CD4-positive, alpha-beta T cell treated with Interleukin-17A for 1 hour (primary cell): ENCODE data around the gene PDGFD.

Experiments
- DNase-seq: peaks from one replicate; pipeline ENCODE4 v3.0.0-alpha.2; 2020

The PDGFD gene

DNA sequence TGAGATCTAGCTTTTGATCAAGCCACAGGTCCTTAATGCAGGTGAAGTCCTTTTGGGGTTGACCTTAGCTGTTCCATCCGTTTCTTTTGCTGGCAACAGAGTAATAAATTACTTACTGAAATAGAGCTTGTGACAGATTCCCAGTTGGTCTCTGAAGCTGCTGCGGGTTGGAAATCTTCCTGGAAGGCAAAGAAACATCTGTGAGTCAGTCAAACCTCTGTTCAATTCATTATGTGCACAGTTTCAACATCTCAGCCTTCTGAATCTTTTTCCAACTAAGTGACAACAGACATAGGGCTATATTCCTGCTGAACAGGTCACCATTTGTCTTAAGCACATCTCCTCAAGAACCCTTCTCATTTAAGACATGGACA is 216.4 kb downstream of the PDGFD start:
- no peak for DNase-seq

DNA sequence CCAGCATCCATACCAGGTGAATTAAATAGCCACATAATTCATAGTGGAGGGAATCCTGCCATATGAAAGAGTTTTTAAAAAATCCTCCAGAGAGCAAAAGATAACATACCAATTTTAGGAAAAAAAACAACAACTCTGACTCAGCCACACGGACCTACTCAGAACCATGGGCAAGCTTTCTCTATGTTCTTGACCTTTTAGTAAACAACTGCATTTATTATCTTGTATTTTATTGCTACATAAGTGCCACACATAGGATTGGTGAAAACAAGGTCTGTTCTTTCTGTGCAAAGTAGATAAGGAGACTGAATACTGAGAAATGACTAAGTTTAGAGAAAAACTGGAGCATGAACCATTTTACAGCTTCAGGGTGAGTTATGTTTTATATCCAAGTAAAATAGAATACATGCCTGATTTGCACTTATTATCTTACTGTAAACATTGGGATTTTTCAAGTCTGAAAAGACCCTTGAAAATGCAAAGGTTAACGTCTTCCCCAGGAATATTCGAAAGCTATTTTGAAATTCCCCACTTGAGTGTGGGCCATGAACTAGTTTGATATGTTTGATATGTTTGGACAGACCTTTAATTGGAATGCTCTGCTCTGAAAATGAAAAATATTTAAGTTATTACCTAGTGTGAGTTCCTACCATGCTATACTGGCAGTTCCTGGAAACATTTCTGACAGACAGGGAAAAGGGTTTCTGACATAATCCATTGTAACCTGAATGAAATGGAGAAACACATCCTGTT is 217.0 kb downstream of the PDGFD start:
- DNase-seq = no peak

- no peak for DNase-seq
These were observed 219.6 kb downstream of the PDGFD start for GRCh38 chr11:103944251-103944940.

DNA sequence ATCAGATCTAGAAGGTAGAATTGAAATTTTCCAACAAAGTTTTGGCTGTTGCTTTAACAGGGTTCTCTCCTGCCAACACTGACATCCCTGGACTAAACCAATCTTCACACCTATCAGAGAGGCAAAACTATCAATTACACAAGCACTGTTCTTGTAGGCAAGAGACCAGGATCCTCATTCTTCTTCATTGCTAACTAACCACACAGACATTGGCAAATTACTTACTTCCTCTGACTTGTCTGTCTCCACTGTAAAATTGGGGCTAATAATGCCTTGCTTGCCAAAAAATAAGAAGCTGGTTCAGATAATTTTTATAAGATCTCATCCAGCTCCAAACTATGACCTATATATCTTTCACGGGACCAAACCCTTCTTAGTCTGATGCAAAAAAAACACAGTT is 221.3 kb downstream of the PDGFD start:
- no peak for DNase-seq

DNA sequence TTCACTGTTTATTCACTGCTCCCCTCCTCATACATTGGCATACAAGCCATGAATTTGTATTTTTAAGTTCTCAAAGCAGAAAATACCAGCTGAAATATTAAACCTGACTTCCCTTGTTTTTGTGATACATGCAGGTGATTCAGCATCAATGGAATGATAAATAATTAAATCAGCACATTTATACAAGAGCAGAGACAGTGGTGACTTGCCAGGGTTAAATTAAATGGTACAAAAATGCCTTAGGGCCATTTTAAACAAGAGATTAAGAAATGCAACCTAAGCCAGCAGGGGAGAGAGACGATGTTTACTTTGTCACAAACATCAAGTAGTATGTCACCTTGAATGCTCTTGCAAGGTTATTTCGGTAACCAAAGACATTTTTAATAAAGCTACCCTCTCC is 223.4 kb downstream of the PDGFD start:
- no peak for DNase-seq

GRCh38 chr11:103939694-103940093 is 224.3 kb downstream of the PDGFD start:
- DNase-seq = no peak

GRCh38 chr11:103936059-103936458 is 227.9 kb downstream of the PDGFD start:
- no peak for DNase-seq

GRCh38 chr11:103935219-103935618 is 228.7 kb downstream of the PDGFD start:
- no peak for DNase-seq

DNA sequence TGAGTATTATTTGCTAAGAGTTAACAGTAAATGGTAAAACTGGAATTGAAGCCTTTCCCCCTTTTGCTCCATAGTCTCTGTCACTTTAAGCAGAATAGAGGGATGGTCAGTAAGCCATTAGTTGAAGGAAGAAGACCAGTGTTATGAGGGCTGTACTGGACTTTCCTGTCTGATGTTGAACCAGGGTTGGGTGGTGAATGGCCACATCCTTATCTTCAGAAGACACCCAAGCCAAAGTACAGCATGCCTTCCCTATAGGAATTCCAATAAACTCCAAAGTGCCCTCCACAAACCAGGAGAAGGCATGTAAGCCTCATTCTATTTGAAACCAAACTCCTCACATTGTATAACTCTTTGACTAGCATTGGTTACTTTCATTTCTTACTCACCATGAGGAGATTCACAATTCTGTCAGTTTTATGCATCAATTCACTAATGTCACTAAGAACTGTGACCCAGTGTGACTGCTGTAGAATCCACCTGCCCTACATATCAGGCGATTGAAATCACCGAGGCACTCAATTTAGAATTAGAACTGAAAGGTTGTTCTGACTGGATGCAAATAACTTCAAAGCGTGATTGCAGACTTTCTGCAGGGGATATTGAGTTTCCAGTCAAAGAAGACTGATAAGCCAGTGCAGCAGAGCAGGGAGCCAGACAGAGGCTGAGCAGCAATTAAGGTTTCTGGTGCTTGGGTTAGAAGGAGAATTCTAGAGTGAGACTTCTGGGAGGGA is 234.6 kb downstream of the PDGFD start:
- DNase-seq = no peak

- DNase-seq = no peak
These were observed 235.2 kb downstream of the PDGFD start for GRCh38 chr11:103928802-103929161.

GRCh38 chr11:103928040-103928801 is 235.7 kb downstream of the PDGFD start:
- no peak for DNase-seq

GRCh38 chr11:103927535-103927934 is 236.4 kb downstream of the PDGFD start:
- no peak for DNase-seq

DNA sequence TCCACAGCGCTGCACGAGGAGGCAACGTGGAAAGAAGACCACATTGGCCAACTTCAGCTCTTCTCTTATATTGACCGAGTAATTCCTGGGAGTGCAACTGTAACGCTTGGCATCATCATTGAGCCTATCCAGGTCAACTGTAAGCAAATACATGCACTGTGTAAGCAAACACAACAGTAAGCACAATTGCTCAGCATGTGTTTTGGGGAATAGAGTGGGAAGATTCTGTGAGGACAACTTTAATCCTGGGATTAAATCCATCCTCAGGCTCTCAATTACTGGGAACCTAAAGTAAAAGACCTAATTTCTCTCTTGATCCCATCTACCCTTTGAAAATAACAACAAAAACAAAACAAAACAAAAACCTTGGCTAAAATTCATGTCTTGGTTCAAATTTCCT is 237.0 kb downstream of the PDGFD start:
- no peak for DNase-seq

DNA sequence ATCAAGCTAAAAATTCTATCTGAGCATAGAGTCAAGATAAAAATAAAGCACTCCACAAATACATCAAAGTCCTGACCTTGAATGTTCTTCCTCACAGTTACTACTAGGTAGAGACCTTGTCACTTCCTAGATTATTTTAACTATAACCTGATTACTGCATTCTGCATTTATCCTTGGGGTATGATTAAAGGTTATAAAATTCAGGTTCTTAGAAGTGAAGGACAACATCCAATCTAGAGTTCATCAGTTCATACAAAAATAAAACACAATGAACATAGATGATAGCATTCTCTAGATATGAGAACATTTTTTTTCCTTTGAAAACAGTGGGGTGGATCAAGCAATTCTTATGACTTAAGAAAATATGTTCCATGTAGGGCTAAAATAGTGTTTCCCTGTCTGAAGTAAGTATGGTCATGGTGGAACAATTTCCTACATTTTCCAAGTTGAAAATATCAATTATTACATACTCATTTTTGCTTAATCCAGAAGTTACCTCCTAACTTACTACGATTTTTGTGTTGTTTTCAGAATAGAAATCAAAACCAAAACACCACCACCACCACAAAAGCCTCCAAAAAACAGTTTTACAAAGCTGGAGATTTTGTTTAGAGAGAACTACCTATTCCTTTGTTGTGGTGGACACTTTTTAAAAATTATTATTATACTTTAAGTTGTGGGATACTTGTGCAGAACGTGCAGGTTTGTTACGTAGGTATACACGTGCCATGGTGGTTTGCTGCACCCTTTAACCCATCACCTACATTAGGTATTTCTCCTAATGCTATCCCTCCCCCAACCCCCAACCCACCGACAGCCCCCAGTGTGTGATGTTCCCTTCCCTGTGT is 239.6 kb downstream of the PDGFD start:
- DNase-seq = no peak

GRCh38 chr11:103923451-103923931 is 240.5 kb downstream of the PDGFD start:
- no peak for DNase-seq

GRCh38 chr11:103920933-103921332 is 243.0 kb downstream of the PDGFD start:
- DNase-seq = no peak

DNA sequence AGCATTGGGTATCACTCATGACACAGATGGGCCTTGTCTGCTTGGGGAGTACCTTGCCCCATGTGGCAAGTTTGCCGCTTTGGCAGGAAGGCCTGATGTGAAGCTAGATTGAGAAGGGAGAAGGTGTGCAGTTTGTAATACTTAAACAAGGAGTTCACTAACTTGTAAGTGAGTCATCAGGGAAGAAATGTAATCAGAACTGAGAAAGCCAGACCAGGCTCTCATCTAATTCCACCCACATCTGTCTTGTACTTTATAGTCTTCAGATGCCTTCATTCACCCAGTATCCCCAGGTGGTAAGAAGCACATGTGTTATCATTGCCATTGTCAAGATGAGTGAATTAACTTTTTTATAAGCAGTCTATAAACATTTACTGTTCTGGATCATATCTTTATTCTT is 243.5 kb downstream of the PDGFD start:
- no peak for DNase-seq

- no peak for DNase-seq
These were observed 253.2 kb downstream of the PDGFD start for GRCh38 chr11:103910721-103911120.

DNA sequence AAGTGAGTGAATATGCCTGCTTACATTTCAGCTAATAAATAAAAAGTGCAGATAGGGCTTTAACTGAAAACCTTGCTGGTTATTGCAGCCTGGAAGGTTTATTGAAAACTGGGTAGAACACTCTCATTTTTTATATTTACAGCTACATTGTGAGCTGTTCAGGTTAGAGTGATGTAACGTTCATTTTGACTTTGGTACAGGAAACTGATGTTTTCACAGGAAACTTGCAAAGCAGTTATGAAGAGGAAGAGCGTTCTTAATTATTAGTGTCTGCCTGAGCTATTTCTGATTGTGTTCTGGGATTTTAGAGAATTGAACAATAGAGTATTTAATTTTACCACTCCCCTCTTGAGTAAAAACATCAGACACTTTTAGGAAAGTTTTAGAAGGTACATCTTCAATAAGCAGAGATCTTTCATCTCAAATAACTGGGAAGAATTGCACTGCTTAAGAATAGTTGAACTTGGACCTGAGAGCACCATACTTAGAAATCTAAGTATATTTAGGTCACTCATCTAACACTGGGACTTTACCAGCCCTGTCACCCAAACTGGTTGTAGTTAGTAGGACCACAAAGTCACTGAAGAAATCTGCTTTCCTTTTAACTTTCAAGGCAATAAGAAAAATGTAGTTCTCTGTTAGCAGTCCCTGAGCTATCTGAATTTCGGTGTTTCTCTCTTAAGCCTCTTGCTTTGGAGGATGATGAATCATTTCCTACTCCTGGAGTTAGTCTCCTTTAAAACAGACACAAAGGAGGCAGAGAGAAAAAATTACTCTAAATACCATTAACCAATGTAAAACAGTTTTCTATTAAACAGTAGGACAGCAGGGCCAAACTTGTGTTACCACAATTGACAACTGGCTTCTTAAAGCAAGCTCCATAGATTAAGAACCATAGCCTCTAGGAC is 256.1 kb downstream of the PDGFD start:
- DNase-seq = no peak

DNA sequence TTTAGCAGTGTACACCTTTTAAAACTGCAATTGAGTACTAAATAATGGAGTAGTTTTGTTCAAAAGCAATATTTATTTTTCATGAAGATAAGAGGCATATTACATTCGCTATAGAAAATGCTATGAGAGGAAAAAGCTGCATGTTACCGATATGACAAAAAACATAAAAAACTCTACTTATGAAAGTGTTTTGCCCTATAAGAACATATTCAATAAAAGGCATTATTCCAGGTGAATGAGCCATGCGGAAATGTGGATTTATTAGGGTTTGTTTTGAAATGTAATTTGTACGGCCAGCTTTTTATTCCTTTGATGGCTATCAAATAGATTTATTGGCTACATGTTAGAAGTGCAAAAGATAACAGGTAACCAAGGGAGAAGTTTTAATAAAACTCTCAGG is 256.8 kb downstream of the PDGFD start:
- DNase-seq = no peak

- DNase-seq = no peak
These were observed 257.6 kb downstream of the PDGFD start for GRCh38 chr11:103906291-103906867.
